Stimulated activated CD4-positive, alpha-beta T cell treated with anti-CD3 and anti-CD28 coated beads, TNF-alpha, amount 100 ng/mL, for 4 hours (primary cell): ENCODE measurements around the gene RSRC1.
"Not testable (repeated sequence)": the region's sequence is repeated elsewhere in the genome, so short reads cannot be mapped to it uniquely, and the experiment has no call there.

Experiments used
- DNase-seq, 3 experiments: peaks; one replicate each; pipeline ENCODE4 v3.0.0-alpha.2; 2020; ENCODE audit warnings: low read depth in 3 of 3

RSRC1 gene

GRCh38 chr3:158522221-158523136 is 412.6 kb downstream of the RSRC1 start:
- DNase-seq: no peak

GRCh38 chr3:158528076-158528674 is 418.3 kb downstream of the RSRC1 start:
- no peak for DNase-seq

DNA sequence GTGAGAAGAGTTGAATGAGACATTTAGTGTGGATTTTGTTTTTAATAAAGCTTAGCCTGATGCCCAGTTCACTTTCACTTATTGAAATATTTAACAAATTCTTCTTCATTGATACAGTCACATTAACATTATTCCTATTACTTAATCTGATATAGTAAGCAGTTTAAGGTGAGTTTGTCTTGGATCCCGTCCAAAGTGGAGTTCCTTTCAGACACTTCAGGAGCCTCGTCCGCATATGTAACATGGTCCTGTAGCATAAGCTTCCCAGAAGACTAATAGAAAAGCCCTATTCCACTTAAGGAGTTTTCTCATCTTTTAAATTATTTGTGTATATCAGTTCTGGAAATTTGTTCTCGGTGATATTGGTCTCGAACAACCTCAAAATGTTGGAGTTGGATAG is 421.4 kb downstream of the RSRC1 start:
- no peak for DNase-seq

- no peak for DNase-seq
These were observed 422.3 kb downstream of the RSRC1 start for GRCh38 chr3:158532099-158532734.

DNA sequence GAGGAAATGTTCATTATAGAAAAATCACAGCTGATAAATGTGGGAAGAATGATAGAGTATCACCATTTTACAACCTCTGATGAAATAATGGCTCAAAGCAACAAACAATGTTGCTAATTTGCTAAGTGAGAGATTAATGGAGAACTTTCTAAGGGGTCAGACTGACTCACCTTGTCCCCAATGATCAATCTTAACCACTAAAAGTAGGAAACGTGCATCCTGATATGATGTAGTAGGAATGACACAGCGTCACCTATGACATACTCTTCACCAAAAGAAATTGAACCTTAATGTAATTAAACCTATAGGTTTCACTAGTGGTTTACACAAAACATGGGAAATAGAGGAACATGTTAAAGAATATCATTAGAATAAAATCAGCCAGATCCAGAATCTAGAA is 426.0 kb downstream of the RSRC1 start:
- DNase-seq: no peak

- peak in 2 of 3 experiments; percentile 2 to 9 for DNase-seq
These were observed 429.6 kb downstream of the RSRC1 start for GRCh38 chr3:158539414-158540014.

DNA sequence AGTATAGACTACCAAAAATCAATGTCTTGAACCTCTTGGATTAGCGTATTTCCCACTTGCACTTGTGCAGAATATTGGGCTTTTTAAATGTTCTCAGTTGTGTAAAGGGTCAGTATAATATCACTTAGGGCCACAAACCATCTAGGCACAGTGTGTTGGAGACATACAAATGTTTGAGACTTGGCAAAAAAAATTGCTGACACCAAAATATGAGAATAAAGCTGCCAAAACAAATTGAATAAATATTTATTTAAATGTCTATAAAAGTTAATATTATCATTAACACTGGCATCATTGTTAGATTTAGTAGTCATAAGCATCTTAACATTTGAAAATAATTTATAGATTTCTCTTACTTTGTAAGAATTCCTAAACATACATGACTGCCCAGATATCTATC is 430.2 kb downstream of the RSRC1 start:
- no peak for DNase-seq

- no peak for DNase-seq
These were observed 438.8 kb downstream of the RSRC1 start for GRCh38 chr3:158548691-158549090.

GRCh38 chr3:158549938-158550337 is 440.0 kb downstream of the RSRC1 start:
- DNase-seq: not testable (repeated sequence)

- DNase-seq: no peak
These were observed 442.2 kb downstream of the RSRC1 start for GRCh38 chr3:158552124-158552523.

GRCh38 chr3:158559504-158559903 is 449.6 kb downstream of the RSRC1 start:
- no peak for DNase-seq

GRCh38 chr3:158560979-158561378 is 451.1 kb downstream of the RSRC1 start:
- DNase-seq: no peak

- DNase-seq: no peak
These were observed 452.8 kb downstream of the RSRC1 start for GRCh38 chr3:158562674-158563073.

GRCh38 chr3:158563076-158563475 is 453.2 kb downstream of the RSRC1 start:
- DNase-seq: no peak

DNA sequence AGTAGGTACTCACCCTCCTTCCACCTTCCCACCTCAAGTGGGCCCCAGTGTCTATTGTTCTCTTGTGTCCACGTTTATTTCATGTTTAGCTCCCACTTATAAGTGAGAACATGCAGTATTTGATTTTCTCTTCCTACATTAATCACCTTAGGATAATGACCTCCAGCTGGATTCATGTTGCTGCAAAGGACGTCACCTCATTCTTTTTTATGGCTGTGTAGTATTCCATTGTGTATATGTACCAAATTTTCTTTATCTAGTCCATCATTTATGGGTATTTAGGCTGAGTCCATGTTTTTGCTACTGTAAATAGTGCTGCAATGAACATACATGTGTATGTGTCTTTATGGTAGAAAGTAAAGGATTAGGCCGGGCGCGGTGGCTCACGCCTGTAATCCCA is 455.2 kb downstream of the RSRC1 start:
- DNase-seq: no peak

- no peak for DNase-seq
These were observed 458.9 kb downstream of the RSRC1 start for GRCh38 chr3:158568784-158569183.

DNA sequence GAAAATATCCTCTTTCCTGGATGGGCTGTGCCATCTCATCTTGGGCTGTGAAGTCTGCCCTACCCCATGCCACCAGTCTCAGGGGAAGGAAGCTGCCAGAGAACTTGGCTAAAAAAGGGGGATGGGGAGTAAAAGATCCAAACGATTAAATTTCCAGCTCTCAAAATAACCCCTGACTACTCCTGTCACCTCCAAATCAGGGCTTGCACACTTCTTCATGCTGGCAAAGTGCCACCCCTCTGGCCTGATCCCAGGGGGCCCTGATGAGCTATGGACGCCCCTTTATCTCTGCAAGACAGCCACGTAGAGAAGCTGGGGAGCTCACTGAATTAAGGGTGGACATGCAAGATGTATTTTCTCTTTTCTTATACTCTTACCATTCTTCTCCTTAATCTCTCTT is 459.9 kb downstream of the RSRC1 start:
- DNase-seq: no peak

DNA sequence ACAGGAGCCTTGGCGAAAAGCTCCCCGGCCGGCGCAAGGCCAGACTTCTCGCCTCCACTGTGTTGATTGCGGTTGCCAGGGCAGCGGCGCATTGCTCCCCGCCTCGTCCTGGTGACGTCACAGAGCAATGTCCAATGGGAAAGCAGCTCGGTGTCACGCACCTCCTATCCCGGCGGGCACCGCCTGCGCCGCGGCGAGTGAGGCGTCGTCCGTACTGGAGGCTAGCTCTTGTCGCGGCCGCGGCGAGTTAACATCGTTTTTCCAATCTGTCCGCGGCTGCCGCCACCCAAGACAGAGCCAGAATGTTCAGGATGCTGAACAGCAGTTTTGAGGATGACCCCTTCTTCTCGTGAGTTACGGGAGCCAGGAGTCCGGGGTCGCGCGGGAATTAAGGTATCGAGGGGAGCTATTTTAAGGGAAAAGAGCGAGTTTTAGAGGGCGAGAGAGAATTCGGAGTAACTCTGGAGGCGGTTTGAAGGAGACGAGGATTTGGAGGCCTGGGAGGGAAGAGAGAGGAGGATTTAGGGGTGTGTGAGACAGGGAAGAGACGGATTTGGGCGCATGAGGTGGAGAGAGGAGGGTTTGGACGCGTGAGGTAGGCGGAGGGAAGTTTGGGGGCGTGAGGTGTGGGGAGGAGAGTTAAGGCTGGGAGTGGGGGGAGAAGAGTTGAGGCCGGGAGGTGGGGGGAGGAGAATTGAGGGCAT is 461.3 kb downstream of the RSRC1 start, which contains the start of gene MLF1:
MLF1 (plus strand) TSS at position 196 of the 704 bp plus-strand sequence; CDS start at position 303, 107 bp downstream.
- peak; percentile 57 to 74 (median 66) for DNase-seq

- DNase-seq: no peak
These were observed 462.3 kb downstream of the RSRC1 start for GRCh38 chr3:158571969-158572765.

DNA sequence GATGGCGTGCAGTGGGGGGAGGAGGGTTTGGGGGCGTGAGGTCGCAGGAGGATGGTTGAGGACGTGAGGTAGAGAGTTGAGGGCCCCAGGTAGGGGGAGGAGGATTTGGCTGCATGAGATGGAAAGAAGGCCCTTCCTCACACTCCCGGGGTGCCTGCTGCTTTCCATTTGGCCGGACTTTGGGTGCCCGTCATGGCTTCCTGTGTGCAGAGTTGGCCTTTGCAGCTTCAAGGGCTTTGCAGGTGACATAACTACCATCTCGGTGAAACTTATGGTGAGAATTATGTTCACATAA is 462.8 kb downstream of the RSRC1 start:
- DNase-seq: no peak

- no peak for DNase-seq
These were observed 463.8 kb downstream of the RSRC1 start for GRCh38 chr3:158573714-158574113.
